A549 (cell line): ENCODE results near the gene PTPRD. TPM values are rescaled to one million over a fixed set of nuclear protein-coding genes. Genes with fewer than 3 reads are reported as not detected.
A peak's percentile ranks its signal among the peaks of the same experiment; 100 is the strongest.

Source experiments
- ATAC-seq, 2 experiments: fragments of 200-7000 bp in 1 of 2; fragments of >200 bp in 1 of 2; cut with Nextera tagmentation in 1 of 2; cut with Tn5 transposase in 1 of 2; 3 replicates each; pipeline versions ENCODE4 v1.8.0 to v1.9.1; 2018 to 2020; ENCODE audit warnings: mild to moderate bottlenecking in 1 of 2, moderate library complexity in 1 of 2
- CTCF ChIA-PET: fragments of 300-600 bp; sonication (Branson Sonifier 250); formaldehyde crosslinking; extraction: SDS; loops from one replicate; lab custom pipeline; 2021; ENCODE audit warnings: antibody characterized with exemption, inconsistent platforms; lab: Yijun Ruan, JAX
- POLR2A ChIA-PET: fragments of 350-600 bp; formaldehyde crosslinking; extraction: SDS; loops from one replicate; lab custom pipeline; 2021; ENCODE audit warnings: antibody characterized with exemption, inconsistent platforms; lab: Yijun Ruan, JAX
- DNase-seq, 2 experiments: peaks; one replicate each; pipeline versions ENCODE4 v3.0.0 to v3.0.0-alpha.2; 2011 to 2016; ENCODE audit warnings: low read depth in 1 of 2, low spot score in 1 of 2
- FAIRE-seq: peaks from 2 replicates; lab custom pipeline; 2011; peaks lifted over from hg19 to GRCh38; lab: Jason Lieb, UNC
- H3K27ac ChIP-seq, 2 experiments: fragments of >200 bp; sonication (Bioruptor Twin); formaldehyde crosslinking; 3 replicates each; pipeline ENCODE4 v1.5.1; 2016 to 2017
- H3K4me1 ChIP-seq: fragments of >200 bp; sonication (Bioruptor Twin); formaldehyde crosslinking; 3 replicates; pipeline ENCODE4 v1.6.1; 2016
- H3K4me2 ChIP-seq: fragments of >200 bp; sonication (Bioruptor Twin); formaldehyde crosslinking; 3 replicates; pipeline ENCODE4 v1.6.1; 2016
- H3K4me3 ChIP-seq: fragments of >200 bp; sonication (Bioruptor Twin); formaldehyde crosslinking; 3 replicates; pipeline ENCODE4 v1.5.1; 2016
- H3K9me3 ChIP-seq: fragments of >200 bp; sonication (Bioruptor Twin); formaldehyde crosslinking; 3 replicates; pipeline ENCODE4 v1.6.1; 2016
- BCL3 ChIP-seq: fragments of >200 bp; sonication (Bioruptor Twin); formaldehyde crosslinking; IDR thresholded peaks from 3 replicates; pipeline ENCODE4 v1.6.1; 2016
- BHLHE40 ChIP-seq: IDR thresholded peaks from 2 replicates; pipeline ENCODE4 v1.6.1; 2012; ENCODE audit warnings: low read depth, low read length, inconsistent platforms
- CBX2 ChIP-seq: fragments of 200-600 bp; sonication (generic); IDR thresholded peaks from 2 replicates; pipeline ENCODE4 v1.6.1; 2016; ENCODE audit warnings: low read depth, mild to moderate bottlenecking, borderline replicate concordance
- CEBPB ChIP-seq, 2 experiments: fragments of >200 bp in 1 of 2; sonication (Bioruptor Twin) in 1 of 2; formaldehyde crosslinking in 1 of 2; IDR thresholded peaks; 2 replicates each; pipeline ENCODE4 v1.6.1; 2012 to 2016
- CHD2 ChIP-seq: fragments of 150-350 bp; IDR thresholded peaks from 2 replicates; pipeline ENCODE4 v1.6.1; 2014; ENCODE audit warnings: low read length; ENCODE audit not compliant: partially characterized antibody
- CHD4 ChIP-seq: fragments of 200-600 bp; sonication (generic); IDR thresholded peaks from 2 replicates; pipeline ENCODE4 v1.6.1; 2016; ENCODE audit warnings: antibody characterized with exemption, mild to moderate bottlenecking, borderline replicate concordance
- E2F6 ChIP-seq: IDR thresholded peaks from 2 replicates; pipeline ENCODE4 v1.6.1; 2012; ENCODE audit warnings: low read depth, borderline replicate concordance
- ESRRA ChIP-seq: fragments of 150-350 bp; IDR thresholded peaks from 2 replicates; pipeline ENCODE4 v1.6.1; 2014; ENCODE audit warnings: mild to moderate bottlenecking, low read length, borderline replicate concordance
- FOSB ChIP-seq: fragments of 250-450 bp; sonication (Bioruptor Pico); IDR thresholded peaks from 2 replicates; pipeline ENCODE4 v1.5.0; 2020; ENCODE audit warnings: mild to moderate bottlenecking, moderate library complexity
- GATA3 ChIP-seq: IDR thresholded peaks from 2 replicates; pipeline ENCODE4 v1.6.1; 2012; ENCODE audit warnings: borderline replicate concordance
- HDAC2 ChIP-seq: fragments of 200-600 bp; sonication (generic); IDR thresholded peaks from 2 replicates; pipeline ENCODE4 v1.6.1; 2016
- HEYL ChIP-seq: fragments of 250-450 bp; sonication (Bioruptor Pico); IDR thresholded peaks from 2 replicates; pipeline ENCODE4 v1.8.0; 2021; ENCODE audit warnings: mild to moderate bottlenecking, moderate library complexity
- JUNB ChIP-seq: fragments of >200 bp; sonication (Bioruptor Twin); formaldehyde crosslinking; IDR thresholded peaks from 2 replicates; pipeline ENCODE4 v1.6.1; 2016
- KDM1A ChIP-seq: fragments of 200-600 bp; sonication (generic); IDR thresholded peaks from 2 replicates; pipeline ENCODE4 v1.6.1; 2016; ENCODE audit warnings: low read depth, mild to moderate bottlenecking
- MAFK ChIP-seq: fragments of 450-650 bp; IDR thresholded peaks from 2 replicates; pipeline ENCODE4 v1.6.1; 2014; ENCODE audit not compliant: partially characterized antibody
- NFE2L2 ChIP-seq: fragments of 150-350 bp; conservative IDR thresholded peaks from 2 replicates; pipeline ENCODE4 v1.6.1; 2014; ENCODE audit warnings: low read length
- NPAS2 ChIP-seq: fragments of 250-450 bp; sonication (Bioruptor Pico); IDR thresholded peaks from 2 replicates; pipeline ENCODE4 v1.8.0; 2022; ENCODE audit warnings: mild to moderate bottlenecking, moderate library complexity, borderline replicate concordance
- RAD21 ChIP-seq, 2 experiments: fragments of >200 bp in 1 of 2; sonication (Bioruptor Twin) in 1 of 2; formaldehyde crosslinking in 1 of 2; IDR thresholded peaks in 1 of 2; conservative IDR thresholded peaks in 1 of 2; 2 replicates in 1 of 2; 3 replicates in 1 of 2; pipeline ENCODE4 v1.6.1; 2012 to 2018; ENCODE audit warnings: inconsistent platforms in 1 of 2
- RARB ChIP-seq: fragments of 250-450 bp; sonication (Bioruptor Pico); IDR thresholded peaks from 2 replicates; pipeline ENCODE4 v1.8.0; 2021; ENCODE audit warnings: mild to moderate bottlenecking, moderate library complexity
- RNF2 ChIP-seq: fragments of 200-600 bp; sonication (generic); IDR thresholded peaks from 2 replicates; pipeline ENCODE4 v1.6.1; 2016; ENCODE audit warnings: low read depth, mild to moderate bottlenecking, antibody characterized with exemption, moderate library complexity, borderline replicate concordance
- TP53 ChIP-seq: fragments of 250-450 bp; sonication (Bioruptor Pico); IDR thresholded peaks from 2 replicates; pipeline ENCODE4 v1.5.0; 2021; ENCODE audit warnings: mild to moderate bottlenecking, moderate library complexity
- ZFP36 ChIP-seq: fragments of 450-650 bp; IDR thresholded peaks from 2 replicates; pipeline ENCODE4 v1.6.1; 2014; ENCODE audit warnings: borderline replicate concordance; ENCODE audit not compliant: partially characterized antibody
- ZNF302 ChIP-seq: fragments of 250-450 bp; sonication (Bioruptor Pico); IDR thresholded peaks from 2 replicates; pipeline ENCODE4 v1.9.0; 2021; ENCODE audit warnings: inconsistent platforms, mild to moderate bottlenecking, moderate library complexity
- WGBS: methylation state at CpG from one replicate; pipeline ENCODE4 v1.1.6; 2017; ENCODE audit errors: missing lambda C conversion rate; 5-methylcytosine and 5-hydroxymethylcytosine counted together
- polyA plus RNA-seq, 4 experiments: library from polyadenylated mRNA; depleted of rRNA in 3 of 4; stranded (reverse); fragments of >200 nt; fragmentation: RNase III in 1 of 4; extraction: RNeasy Plus Mini Kit Qiagen cat#74134 plus additional on column Dnase treatment in 1 of 4; gene quantifications; 2 replicates in 3 of 4; 3 replicates in 1 of 4; pipeline ENCODE4 v1.2.3, GENCODE V29; 2011 to 2017
- TF ChIP-seq, protein P1 (sequence below): fragments of 150-350 bp; IDR thresholded peaks from 2 replicates; pipeline ENCODE4 v1.6.1; 2014; ENCODE audit warnings: low read depth, mild to moderate bottlenecking, low read length

The PTPRD gene
- polyA plus RNA-seq, 2 of the 4 experiments (the other 2 are of a cell fraction): 0.39 to 1.3 TPM

GRCh38 chr9:10052916-10053315 lies 559.9 kb downstream of the PTPRD start:
- H3K4me1 ChIP-seq: no peaks in the 10 kb centered on the region
- peak; percentile 79 for TF ChIP-seq MAFK
- TF ChIP-seq E2F6: no peak
- TF ChIP-seq FOSB (CRISPR knock-in tag): no peak
- TF ChIP-seq ZFP36: no peak
- TF ChIP-seq, protein P1, sequence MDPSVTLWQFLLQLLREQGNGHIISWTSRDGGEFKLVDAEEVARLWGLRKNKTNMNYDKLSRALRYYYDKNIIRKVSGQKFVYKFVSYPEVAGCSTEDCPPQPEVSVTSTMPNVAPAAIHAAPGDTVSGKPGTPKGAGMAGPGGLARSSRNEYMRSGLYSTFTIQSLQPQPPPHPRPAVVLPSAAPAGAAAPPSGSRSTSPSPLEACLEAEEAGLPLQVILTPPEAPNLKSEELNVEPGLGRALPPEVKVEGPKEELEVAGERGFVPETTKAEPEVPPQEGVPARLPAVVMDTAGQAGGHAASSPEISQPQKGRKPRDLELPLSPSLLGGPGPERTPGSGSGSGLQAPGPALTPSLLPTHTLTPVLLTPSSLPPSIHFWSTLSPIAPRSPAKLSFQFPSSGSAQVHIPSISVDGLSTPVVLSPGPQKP: no peak
- no peak overlapping the region for H3K4me2 ChIP-seq
- FAIRE-seq: no peak
- ChIA-PET POLR2A (no interaction called here), CTCF (no interaction called here)
- DNase-seq: no peak
- H3K27ac ChIP-seq: no peak overlapping the region
- no peaks in the 10 kb centered on the region for H3K9me3 ChIP-seq
- H3K4me3 ChIP-seq: no peak overlapping the region
- ATAC-seq: no peak

- no peak for DNase-seq
- no peak for TF ChIP-seq HDAC2
- no peak for TF ChIP-seq NFE2L2
- TF ChIP-seq RNF2: no peak
- TF ChIP-seq KDM1A: no peak
- no peak for TF ChIP-seq RARB
- TF ChIP-seq CEBPB (IDR thresholded peaks at IDR 0.05): no peak
- TF ChIP-seq JUNB: no peak
- TF ChIP-seq, protein P1: no peak
- TF ChIP-seq CHD4: no peak
- TF ChIP-seq GATA3: no peak
- TF ChIP-seq TP53: no peak
- no peak for TF ChIP-seq E2F6
- no peak for TF ChIP-seq CHD2
- no peak for TF ChIP-seq BCL3
- no peak for TF ChIP-seq HEYL (CRISPR knock-in tag)
- no peak for TF ChIP-seq BHLHE40
- no peak for TF ChIP-seq NPAS2 (CRISPR knock-in tag)
- TF ChIP-seq RAD21 (conservative IDR thresholded peaks at IDR 0.05 in 1 of 2, IDR thresholded peaks at IDR 0.05 in 1 of 2): no peak
- ATAC-seq: no peak
- Histone ChIP-seq H3K4me2 (no peak overlapping the region), H3K4me3 (no peak overlapping the region), H3K27ac (no peak overlapping the region), H3K9me3 (no peaks in the 10 kb centered on the region), H3K4me1 (no peaks in the 10 kb centered on the region)
- ChIA-PET CTCF (no interaction called here), POLR2A (no interaction called here)
- 0% methylated on average over 1 of the region's 1 CpG for WGBS
- no peak for FAIRE-seq
Measured at GRCh38 chr9:10052181-10052580, 560.6 kb downstream of the PTPRD start.

GRCh38 chr9:10050016-10050415 lies 562.8 kb downstream of the PTPRD start:
- ATAC-seq (no peak), FAIRE-seq (no peak), DNase-seq (no peak)
- WGBS: 3% methylated on average over 4 of the region's 4 CpGs
- Histone ChIP-seq H3K4me1 (no peaks in the 10 kb centered on the region), H3K4me2 (no peak overlapping the region), H3K27ac (no peak overlapping the region), H3K4me3 (no peak overlapping the region), H3K9me3 (no peaks in the 10 kb centered on the region)
- CTCF ChIA-PET: no interaction called here
- TF ChIP-seq ESRRA (no peak), CBX2 (no peak), ZNF302 (CRISPR knock-in tag) (no peak)
- POLR2A ChIA-PET: no interaction called here
